OCI-LY7 (cell line): ENCODE measurements around the gene ANKRD27. TPM values are rescaled to one million over a fixed set of nuclear protein-coding genes. Genes with fewer than 3 reads are reported as not detected.

Experiments
- BruUV-seq: library from RNA; stranded (reverse); fragments of 400-500 nt; replicated peaks from 2 replicates; lab custom pipeline; 2021; lab: Mats Ljungman, UMichigan
- CTCF ChIA-PET: fragments of 300-600 bp; sonication (Branson Sonifier 250); formaldehyde crosslinking; loops from one replicate; lab custom pipeline; 2022; ENCODE audit warnings: antibody characterized with exemption; ENCODE audit not compliant: unreplicated experiment; lab: Charles Lee
- POLR2A ChIA-PET: fragments of 300-600 bp; sonication (Branson Sonifier 250); formaldehyde crosslinking; loops from one replicate; lab custom pipeline; 2022; ENCODE audit warnings: antibody characterized with exemption; lab: Charles Lee
- DNase-seq: peaks from one replicate; pipeline ENCODE4 v3.0.0-alpha.2; 2015; ENCODE audit warnings: low spot score
- H2AFZ ChIP-seq: fragments of 200-600 bp; sonication (generic), shearing (Covaris generic); 2 replicates; pipeline ENCODE4 v1.6.1; 2014; ENCODE audit warnings: mild to moderate bottlenecking, antibody characterized with exemption, low read length, moderate library complexity
- H3K27ac ChIP-seq: fragments of 200-600 bp; sonication (generic); 2 replicates; pipeline ENCODE4 v1.5.1; 2014; ENCODE audit warnings: mixed run types, low read depth, mild to moderate bottlenecking, moderate library complexity, low read length, inconsistent platforms; ENCODE audit not compliant: poor library complexity, severe bottlenecking
- H3K36me3 ChIP-seq: fragments of 200-600 bp; sonication (generic); 2 replicates; pipeline ENCODE4 v1.6.1; 2014; ENCODE audit warnings: mild to moderate bottlenecking, antibody characterized with exemption, low read length, moderate library complexity, mixed read lengths; ENCODE audit not compliant: insufficient read depth
- H3K4me1 ChIP-seq: fragments of 200-600 bp; sonication (generic); 2 replicates; pipeline ENCODE4 v1.5.1; 2014; ENCODE audit warnings: mild to moderate bottlenecking, low read length; ENCODE audit not compliant: insufficient read depth, poor library complexity, severe bottlenecking
- H3K4me2 ChIP-seq: fragments of 200-600 bp; sonication (generic); 2 replicates; pipeline ENCODE4 v1.6.1; 2014; ENCODE audit warnings: mild to moderate bottlenecking, low read length
- H3K4me3 ChIP-seq: fragments of 200-600 bp; sonication (generic); 2 replicates; pipeline ENCODE4 v1.5.1; 2014; ENCODE audit warnings: mild to moderate bottlenecking, low read depth, low read length; ENCODE audit not compliant: poor library complexity, severe bottlenecking
- H3K79me2 ChIP-seq: fragments of 200-600 bp; sonication (generic); 2 replicates; pipeline ENCODE4 v1.6.1; 2016; ENCODE audit warnings: low read depth, mild to moderate bottlenecking, low read length, moderate library complexity, mixed read lengths; ENCODE audit not compliant: insufficient read depth
- H3K9me2 ChIP-seq: fragments of 200-600 bp; sonication (generic); 2 replicates; pipeline ENCODE4 v1.6.1; 2016; ENCODE audit warnings: mild to moderate bottlenecking, low read length, mixed read lengths; ENCODE audit not compliant: insufficient read depth
- H3K9me3 ChIP-seq: fragments of 200-600 bp; sonication (generic); 2 replicates; pipeline ENCODE4 v1.6.1; 2014; ENCODE audit warnings: mild to moderate bottlenecking, mixed run types, low read length, mixed read lengths
- H4K20me1 ChIP-seq: fragments of 200-600 bp; sonication (generic); 2 replicates; pipeline ENCODE4 v1.6.1; 2014; ENCODE audit warnings: mild to moderate bottlenecking, antibody characterized with exemption, low read length, moderate library complexity, mixed read lengths; ENCODE audit not compliant: insufficient read depth
- EZH2phosphoT487 ChIP-seq: fragments of 200-600 bp; sonication (generic); IDR thresholded peaks from 2 replicates; pipeline ENCODE4 v1.6.1; 2018; ENCODE audit warnings: low read depth, borderline replicate concordance, mild to moderate bottlenecking, mixed run types, antibody characterized with exemption, low read length, moderate library complexity, mixed read lengths
- intact Hi-C: fragments of 100-400 bp; cut with micrococcal nuclease; formaldehyde crosslinking; loops from one replicate; pipeline ENCODE4 v1.10.0; 2022; ENCODE audit not compliant: unreplicated experiment
- total RNA-seq, 2 experiments: library from RNA; depleted of rRNA in 1 of 2; stranded (reverse); fragments of >200 nt in 1 of 2; shearing (Covaris generic) in 1 of 2; gene quantifications; 2 replicates each; pipeline ENCODE4 v1.2.3, GENCODE V29; 2014 to 2022
- TF ChIP-seq, protein P1 (sequence below): fragments of 200-600 bp; sonication (generic); conservative IDR thresholded peaks from 2 replicates; pipeline ENCODE4 v1.5.1; 2014; ENCODE audit warnings: mild to moderate bottlenecking, antibody characterized with exemption, low read length, moderate library complexity, mixed read lengths

The ANKRD27 gene
- total RNA-seq, 2 experiments from 2014 or later: 43.0 to 58.5 TPM

DNA sequence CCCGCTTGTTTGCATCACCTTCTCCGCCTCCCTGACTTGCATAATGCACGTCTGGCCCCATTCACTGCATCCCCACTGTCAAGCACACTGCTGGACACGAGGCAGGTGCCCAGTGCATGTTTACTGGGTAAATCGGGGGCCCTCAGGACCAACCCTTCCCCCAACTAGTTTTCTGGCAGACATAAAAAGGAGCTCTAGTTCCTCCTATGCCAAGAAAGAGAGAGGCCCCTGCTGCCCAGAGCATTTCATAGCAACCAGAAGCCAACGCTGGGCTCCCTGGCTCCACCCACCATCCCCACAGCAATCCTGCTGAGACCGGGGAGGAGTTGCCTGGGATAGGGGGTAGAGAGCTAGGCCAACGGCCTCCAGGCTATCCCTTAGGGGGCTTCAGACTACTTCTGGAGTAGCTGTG is 23.2 kb downstream of the ANKRD27 start:
- no peak for DNase-seq
- Histone ChIP-seq H3K27ac (no peak overlapping the region), H3K4me3 (no peak overlapping the region), H2AFZ (no peak overlapping the region), H3K36me3 (peaks cover 61% of the 10 kb centered on the region), H3K79me2 (no peaks in the 10 kb centered on the region), H3K4me1 (no peaks in the 10 kb centered on the region), H3K9me2 (no peaks in the 10 kb centered on the region), H3K9me3 (no peaks in the 10 kb centered on the region), H4K20me1 (no peaks in the 10 kb centered on the region), H3K4me2 (no peak overlapping the region)
- intact Hi-C loops: no loop called here
- TF ChIP-seq, protein P1, sequence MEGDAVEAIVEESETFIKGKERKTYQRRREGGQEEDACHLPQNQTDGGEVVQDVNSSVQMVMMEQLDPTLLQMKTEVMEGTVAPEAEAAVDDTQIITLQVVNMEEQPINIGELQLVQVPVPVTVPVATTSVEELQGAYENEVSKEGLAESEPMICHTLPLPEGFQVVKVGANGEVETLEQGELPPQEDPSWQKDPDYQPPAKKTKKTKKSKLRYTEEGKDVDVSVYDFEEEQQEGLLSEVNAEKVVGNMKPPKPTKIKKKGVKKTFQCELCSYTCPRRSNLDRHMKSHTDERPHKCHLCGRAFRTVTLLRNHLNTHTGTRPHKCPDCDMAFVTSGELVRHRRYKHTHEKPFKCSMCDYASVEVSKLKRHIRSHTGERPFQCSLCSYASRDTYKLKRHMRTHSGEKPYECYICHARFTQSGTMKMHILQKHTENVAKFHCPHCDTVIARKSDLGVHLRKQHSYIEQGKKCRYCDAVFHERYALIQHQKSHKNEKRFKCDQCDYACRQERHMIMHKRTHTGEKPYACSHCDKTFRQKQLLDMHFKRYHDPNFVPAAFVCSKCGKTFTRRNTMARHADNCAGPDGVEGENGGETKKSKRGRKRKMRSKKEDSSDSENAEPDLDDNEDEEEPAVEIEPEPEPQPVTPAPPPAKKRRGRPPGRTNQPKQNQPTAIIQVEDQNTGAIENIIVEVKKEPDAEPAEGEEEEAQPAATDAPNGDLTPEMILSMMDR: no peak
- no peak for TF ChIP-seq EZH2phosphoT487
- ChIA-PET POLR2A (interaction anchor here (0.5 kb wide), 1 partner anchor 425 kb away, joined by 4 read pairs; no protein-coding TSS in a partner anchor), CTCF (no interaction called here)
- BruUV-seq: no TSS peak

DNA sequence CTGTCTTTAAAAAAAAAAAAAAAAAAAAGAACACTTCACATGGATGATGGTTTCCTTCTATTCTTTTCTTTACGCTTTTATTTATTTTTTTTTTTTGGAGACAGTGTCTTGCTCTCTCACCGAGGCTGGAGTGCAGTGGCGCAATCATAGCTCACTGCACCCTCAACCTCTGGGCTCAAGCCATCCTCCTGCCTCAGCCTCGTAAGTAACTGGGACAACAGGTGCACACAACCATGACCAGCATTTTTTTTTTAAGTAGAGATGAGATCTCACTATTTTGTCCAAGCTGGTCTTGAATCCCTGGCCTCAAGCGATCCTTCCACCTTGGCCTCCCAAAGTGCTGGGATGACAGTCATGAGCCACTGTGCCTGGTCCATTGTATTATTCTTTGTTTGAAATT is 24.3 kb downstream of the ANKRD27 start:
- no peak for DNase-seq
- Histone ChIP-seq H3K4me2 (no peak overlapping the region), H3K9me2 (no peaks in the 10 kb centered on the region), H2AFZ (no peak overlapping the region), H3K4me3 (no peak overlapping the region), H3K27ac (no peak overlapping the region), H3K36me3 (peaks cover 59% of the 10 kb centered on the region), H3K4me1 (no peaks in the 10 kb centered on the region), H3K9me3 (no peaks in the 10 kb centered on the region), H3K79me2 (no peaks in the 10 kb centered on the region), H4K20me1 (no peaks in the 10 kb centered on the region)
- no TSS peak for BruUV-seq
- ChIA-PET POLR2A (no interaction called here), CTCF (no interaction called here)
- TF ChIP-seq, protein P1: no peak
- no peak for TF ChIP-seq EZH2phosphoT487
- intact Hi-C loops: no loop called here

DNA sequence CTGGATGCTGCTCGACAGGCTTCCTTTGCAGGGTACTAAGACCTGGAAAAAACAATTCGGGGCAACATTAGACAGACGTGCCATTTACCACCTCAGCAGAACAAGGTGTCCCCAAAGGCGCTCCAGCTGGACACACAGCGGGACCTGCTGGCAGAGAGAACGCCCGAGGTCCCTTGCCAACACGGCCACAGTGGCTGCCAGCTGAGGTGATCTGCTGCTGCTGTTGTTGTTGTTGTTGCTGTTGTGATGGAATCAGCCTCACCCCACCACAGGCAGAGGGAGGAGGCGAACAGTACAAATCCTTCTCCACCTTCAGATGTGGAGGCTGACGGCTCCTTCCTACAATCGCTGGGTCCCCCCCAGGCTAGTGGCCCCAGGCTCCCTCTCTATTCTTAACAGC is 25.2 kb downstream of the ANKRD27 start:
- H2AFZ ChIP-seq: no peak overlapping the region
- H3K27ac ChIP-seq: no peak overlapping the region
- BruUV-seq: no TSS peak
- peaks cover 50% of the 10 kb centered on the region for H3K36me3 ChIP-seq
- H3K79me2 ChIP-seq: no peaks in the 10 kb centered on the region
- POLR2A ChIA-PET: no interaction called here
- no peak overlapping the region for H3K4me2 ChIP-seq
- H4K20me1 ChIP-seq: no peaks in the 10 kb centered on the region
- H3K9me3 ChIP-seq: no peaks in the 10 kb centered on the region
- no peaks in the 10 kb centered on the region for H3K9me2 ChIP-seq
- H3K4me3 ChIP-seq: no peak overlapping the region
- CTCF ChIA-PET: no interaction called here
- intact Hi-C loops: no loop called here
- no peak for DNase-seq
- TF ChIP-seq EZH2phosphoT487: no peak
- TF ChIP-seq, protein P1: no peak
- no peaks in the 10 kb centered on the region for H3K4me1 ChIP-seq
